Measurements from ENCODE around the gene CCN6.

DNA sequence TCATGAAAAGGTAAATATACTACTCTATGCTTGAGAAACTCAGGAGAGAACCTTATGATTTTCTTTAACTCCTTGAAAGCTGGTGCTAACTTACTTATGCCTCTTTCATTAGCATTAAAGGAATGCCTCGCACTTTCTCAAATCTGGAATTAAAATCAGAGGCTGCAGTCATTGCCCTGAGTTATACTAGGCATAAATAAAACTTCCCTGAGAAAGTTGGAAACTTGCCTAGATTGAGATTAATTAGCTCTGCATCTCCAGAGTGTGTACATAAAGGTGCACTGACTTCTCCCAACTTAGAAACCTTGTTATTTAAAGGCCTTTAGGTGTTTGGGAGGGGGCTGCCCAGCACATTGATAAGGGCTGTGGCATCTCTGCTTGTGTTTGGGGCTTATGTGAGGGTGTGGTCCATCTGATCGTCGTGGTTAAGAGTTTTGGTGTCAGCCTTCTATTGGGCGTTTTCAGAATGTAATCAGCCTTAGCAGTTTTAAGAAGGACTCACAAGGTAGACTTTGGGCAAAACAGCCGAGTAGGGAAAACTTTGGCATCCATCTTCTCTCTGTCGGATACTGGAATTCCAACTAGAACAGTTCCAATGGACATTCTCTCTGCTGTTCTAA lies 32.1 kb upstream of the CCN6 start:
- TF ChIP-seq POLR2A (IDR thresholded peaks at IDR 0.05) (no peak), EP300 (IDR thresholded peaks at IDR 0.05) (no peak)
- TF ChIP-seq, protein P1, sequence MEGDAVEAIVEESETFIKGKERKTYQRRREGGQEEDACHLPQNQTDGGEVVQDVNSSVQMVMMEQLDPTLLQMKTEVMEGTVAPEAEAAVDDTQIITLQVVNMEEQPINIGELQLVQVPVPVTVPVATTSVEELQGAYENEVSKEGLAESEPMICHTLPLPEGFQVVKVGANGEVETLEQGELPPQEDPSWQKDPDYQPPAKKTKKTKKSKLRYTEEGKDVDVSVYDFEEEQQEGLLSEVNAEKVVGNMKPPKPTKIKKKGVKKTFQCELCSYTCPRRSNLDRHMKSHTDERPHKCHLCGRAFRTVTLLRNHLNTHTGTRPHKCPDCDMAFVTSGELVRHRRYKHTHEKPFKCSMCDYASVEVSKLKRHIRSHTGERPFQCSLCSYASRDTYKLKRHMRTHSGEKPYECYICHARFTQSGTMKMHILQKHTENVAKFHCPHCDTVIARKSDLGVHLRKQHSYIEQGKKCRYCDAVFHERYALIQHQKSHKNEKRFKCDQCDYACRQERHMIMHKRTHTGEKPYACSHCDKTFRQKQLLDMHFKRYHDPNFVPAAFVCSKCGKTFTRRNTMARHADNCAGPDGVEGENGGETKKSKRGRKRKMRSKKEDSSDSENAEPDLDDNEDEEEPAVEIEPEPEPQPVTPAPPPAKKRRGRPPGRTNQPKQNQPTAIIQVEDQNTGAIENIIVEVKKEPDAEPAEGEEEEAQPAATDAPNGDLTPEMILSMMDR (IDR thresholded peaks at IDR 0.05), result no peak

Measured in suprapubic skin (tissue), 3 donors.